Neural crest cell (in vitro differentiated cells): ENCODE results near the gene CCT4. TPM values are rescaled to one million over a fixed set of nuclear protein-coding genes. Genes with fewer than 3 reads are reported as not detected.
"Not testable (repeated sequence)": the region's sequence is repeated elsewhere in the genome, so short reads cannot be mapped to it uniquely, and the experiment has no call there.

Experiments used
- DNase-seq: peaks from one replicate; pipeline ENCODE4 v3.0.0; 2021; ENCODE audit warnings: low read depth, mixed read lengths, low spot score
- H3K27ac Mint-ChIP-seq: one replicate; pipeline ENCODE4 v1.8.0; 2021; ENCODE audit warnings: mild to moderate bottlenecking, mixed read lengths; ENCODE audit not compliant: unreplicated experiment
- H3K27me3 Mint-ChIP-seq: 2 replicates; pipeline ENCODE4 v1.8.0; 2021; ENCODE audit warnings: low read depth, mild to moderate bottlenecking, mixed read lengths
- H3K36me3 Mint-ChIP-seq: 2 replicates; pipeline ENCODE4 v1.8.0; 2021; ENCODE audit warnings: low read depth, mild to moderate bottlenecking, mixed read lengths
- H3K4me1 Mint-ChIP-seq: 2 replicates; pipeline ENCODE4 v1.8.0; 2021; ENCODE audit warnings: mixed read lengths
- H3K4me3 Mint-ChIP-seq: one replicate; pipeline ENCODE4 v1.8.0; 2021; ENCODE audit warnings: mild to moderate bottlenecking, mixed read lengths
- H3K9me3 Mint-ChIP-seq: 2 replicates; pipeline ENCODE4 v1.8.0; 2021; ENCODE audit warnings: mixed read lengths
- CTCF ChIP-seq: fragments of 200-600 bp; sonication (generic); conservative IDR thresholded peaks from 2 replicates; pipeline ENCODE4 v1.5.0; 2021; ENCODE audit warnings: antibody characterized with exemption, mild to moderate bottlenecking
- total RNA-seq: library from RNA; stranded (reverse); gene quantifications from 2 replicates; pipeline ENCODE4 v1.2.1, GENCODE V29; 2021

Gene CCT4
- total RNA-seq, 1 donor from 2014 or later: 277 TPM

- H3K4me3 Mint-ChIP-seq: peak overlapping the region; percentile 94
- no peak for TF ChIP-seq CTCF
- no peak for DNase-seq
- peak overlapping the region; percentile 100 for H3K27ac Mint-ChIP-seq
- peaks cover 27% of the 10 kb centered on the region for H3K4me1 Mint-ChIP-seq
- H3K36me3 Mint-ChIP-seq: peaks cover 9% of the 10 kb centered on the region
- H3K9me3 Mint-ChIP-seq: no peaks in the 10 kb centered on the region
- no peaks in the 10 kb centered on the region for H3K27me3 Mint-ChIP-seq
These were observed 33.2 kb downstream of the CCT4 start for GRCh38 chr2:61855318-61855613.

- H3K36me3 Mint-ChIP-seq: peaks cover 5% of the 10 kb centered on the region
- H3K4me3 Mint-ChIP-seq: peak overlapping the region; percentile 94
- H3K4me1 Mint-ChIP-seq: peaks cover 27% of the 10 kb centered on the region
- no peaks in the 10 kb centered on the region for H3K9me3 Mint-ChIP-seq
- DNase-seq: peak; percentile 77
- no peaks in the 10 kb centered on the region for H3K27me3 Mint-ChIP-seq
- peak overlapping the region; percentile 100 for H3K27ac Mint-ChIP-seq
- peak; percentile 23 for TF ChIP-seq CTCF
These were observed 33.7 kb downstream of the CCT4 start for GRCh38 chr2:61854564-61855317.

GRCh38 chr2:61853847-61854563 lies 34.5 kb downstream of the CCT4 start, which contains the start of gene FAM161A:
Gene FAM161A, minus strand, starts transcription at chr2:61854060. Its CDS starts 19 bp downstream, at chr2:61854041.
- H3K4me1 Mint-ChIP-seq: peaks cover 27% of the 10 kb centered on the region
- H3K27me3 Mint-ChIP-seq: no peaks in the 10 kb centered on the region
- H3K36me3 Mint-ChIP-seq: no peaks in the 10 kb centered on the region
- H3K4me3 Mint-ChIP-seq: peak within 1 kb of the TSS; percentile 94
- peak within 1 kb of the TSS; percentile 100 for H3K27ac Mint-ChIP-seq
- peak; percentile 79 for DNase-seq
- no peaks in the 10 kb centered on the region for H3K9me3 Mint-ChIP-seq
- TF ChIP-seq CTCF: no peak

- no peak for TF ChIP-seq CTCF
- no peak for DNase-seq
- Mint-ChIP-seq H3K36me3 (no peaks in the 10 kb centered on the region), H3K9me3 (no peaks in the 10 kb centered on the region), H3K27ac (peak overlapping the region; percentile 96), H3K4me1 (peaks cover 27% of the 10 kb centered on the region), H3K27me3 (no peaks in the 10 kb centered on the region), H3K4me3 (peak overlapping the region; percentile 94)
These were observed 35.2 kb downstream of the CCT4 start for GRCh38 chr2:61853086-61853846.

- H3K4me3 Mint-ChIP-seq: peak overlapping the region; percentile 79
- H3K36me3 Mint-ChIP-seq: not testable (repeated sequence)
These were observed 37.2 kb downstream of the CCT4 start for GRCh38 chr2:61851270-61851669.

More at GRCh38 chr2:61851270-61851669, 37.2 kb downstream of the CCT4 start:
- H3K27ac Mint-ChIP-seq, DNase-seq, H3K27me3 Mint-ChIP-seq, H3K9me3 Mint-ChIP-seq: not testable (repeated sequence)
- H3K4me1 Mint-ChIP-seq: peaks cover 27% of the 10 kb centered on the region
